Activated naive CD4-positive, alpha-beta T cell treated with anti-CD3 and anti-CD28 coated beads, Interleukin-2, amount 10 ng/mL, durations not matched to agents 5 hours and 36 hours (primary cell): ENCODE measurements around the gene PCDHGB1. TPM values are rescaled to one million over a fixed set of nuclear protein-coding genes. Genes with fewer than 3 reads are reported as not detected.

Experiments
- total RNA-seq, 2 experiments: library from RNA; stranded (reverse); gene quantifications; one replicate each; pipeline ENCODE4 v1.2.3, GENCODE V29; 2021

The PCDHGB1 gene
- not detected for total RNA-seq

GRCh38 chr5:141349917-141350619, at the start of gene PCDHGB1:
PCDHGB1 (plus strand) TSS chr5:141350099; CDS start chr5:141350261, 162 bp downstream.

GRCh38 chr5:141303756-141304155, 46.1 kb upstream of the PCDHGB1 start, which contains the start of gene SLC25A2:
SLC25A2 (minus strand) TSS chr5:141304049; CDS start chr5:141303865, 184 bp downstream.

GRCh38 chr5:141320225-141321169, 29.4 kb upstream of the PCDHGB1 start, which contains the start of gene TAF7:
TAF7 (minus strand) TSS chr5:141320784; CDS start chr5:141320044, 740 bp downstream.

GRCh38 chr5:141330299-141331080, 19.4 kb upstream of the PCDHGB1 start, which contains the start of gene PCDHGA1:
PCDHGA1 (plus strand) TSS chr5:141330514.

GRCh38 chr5:141338538-141339306, 11.2 kb upstream of the PCDHGB1 start, which contains the start of gene PCDHGA2:
PCDHGA2 (plus strand) TSS chr5:141338760.

GRCh38 chr5:141343242-141343952, 6.5 kb upstream of the PCDHGB1 start, which contains the start of gene PCDHGA3:
PCDHGA3 (plus strand) TSS chr5:141343829; CDS start chr5:141344034, 205 bp downstream.

GRCh38 chr5:141354900-141355469, 5.1 kb downstream of the PCDHGB1 start, which contains the start of gene PCDHGA4:
PCDHGA4 (plus strand) TSS chr5:141355021; CDS start chr5:141355108, 87 bp downstream.

GRCh38 chr5:141359790-141360426, 10.0 kb downstream of the PCDHGB1 start, which contains the start of gene PCDHGB2:
PCDHGB2 (plus strand) TSS chr5:141359994; CDS start chr5:141360136, 142 bp downstream.

GRCh38 chr5:141363952-141364660, 14.2 kb downstream of the PCDHGB1 start, which contains the start of gene PCDHGA5:
PCDHGA5 (plus strand) TSS chr5:141364162; CDS start chr5:141364331, 169 bp downstream.

GRCh38 chr5:141369994-141370848, 20.3 kb downstream of the PCDHGB1 start, which contains the start of gene PCDHGB3:
PCDHGB3 (plus strand) TSS chr5:141370242; CDS start chr5:141370395, 153 bp downstream.

GRCh38 chr5:141373673-141374317, 23.9 kb downstream of the PCDHGB1 start, which contains the start of gene PCDHGA6:
PCDHGA6 (plus strand) TSS chr5:141373891; CDS start chr5:141374084, 193 bp downstream.

GRCh38 chr5:141382469-141383294, 32.8 kb downstream of the PCDHGB1 start, which contains the start of gene PCDHGA7:
PCDHGA7 (plus strand) TSS chr5:141382742; CDS start chr5:141382900, 158 bp downstream.

GRCh38 chr5:141387557-141388311, 37.8 kb downstream of the PCDHGB1 start, which contains the start of gene PCDHGB4:
PCDHGB4 (plus strand) TSS chr5:141387698; CDS start chr5:141387885, 187 bp downstream.

GRCh38 chr5:141392429-141393198, 42.7 kb downstream of the PCDHGB1 start, which contains the start of gene PCDHGA8:
PCDHGA8 (plus strand) TSS chr5:141392633; CDS start chr5:141392814, 181 bp downstream.

